Peyer's patch (tissue), 4 donors: ENCODE measurements around the gene GALNT17.

ENCODE experiments used
- POLR2A ChIP-seq, 2 donors: fragments of 450-650 bp; IDR thresholded peaks; one replicate each; pipeline ENCODE4 v1.5.1; 2017; ENCODE audit warnings: antibody characterized with exemption in 2 of 2, mild to moderate bottlenecking in 2 of 2, moderate library complexity in 2 of 2
- TF ChIP-seq, protein P1 (sequence below), 6 experiments: fragments of 450-650 bp in 4 of 6; fragments of 200-600 bp in 2 of 6; sonication (generic) in 1 of 6; IDR thresholded peaks; one replicate each; pipeline ENCODE4 v1.5.1; 2017 to 2019; ENCODE audit warnings: antibody characterized with exemption in 6 of 6, mild to moderate bottlenecking in 3 of 6, moderate library complexity in 1 of 6

GRCh38 chr7:71131256-71132126, 453 bp upstream of the GALNT17 start:
- TF ChIP-seq, protein P1, sequence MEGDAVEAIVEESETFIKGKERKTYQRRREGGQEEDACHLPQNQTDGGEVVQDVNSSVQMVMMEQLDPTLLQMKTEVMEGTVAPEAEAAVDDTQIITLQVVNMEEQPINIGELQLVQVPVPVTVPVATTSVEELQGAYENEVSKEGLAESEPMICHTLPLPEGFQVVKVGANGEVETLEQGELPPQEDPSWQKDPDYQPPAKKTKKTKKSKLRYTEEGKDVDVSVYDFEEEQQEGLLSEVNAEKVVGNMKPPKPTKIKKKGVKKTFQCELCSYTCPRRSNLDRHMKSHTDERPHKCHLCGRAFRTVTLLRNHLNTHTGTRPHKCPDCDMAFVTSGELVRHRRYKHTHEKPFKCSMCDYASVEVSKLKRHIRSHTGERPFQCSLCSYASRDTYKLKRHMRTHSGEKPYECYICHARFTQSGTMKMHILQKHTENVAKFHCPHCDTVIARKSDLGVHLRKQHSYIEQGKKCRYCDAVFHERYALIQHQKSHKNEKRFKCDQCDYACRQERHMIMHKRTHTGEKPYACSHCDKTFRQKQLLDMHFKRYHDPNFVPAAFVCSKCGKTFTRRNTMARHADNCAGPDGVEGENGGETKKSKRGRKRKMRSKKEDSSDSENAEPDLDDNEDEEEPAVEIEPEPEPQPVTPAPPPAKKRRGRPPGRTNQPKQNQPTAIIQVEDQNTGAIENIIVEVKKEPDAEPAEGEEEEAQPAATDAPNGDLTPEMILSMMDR (IDR thresholded peaks at IDR 0.05) = no peak
- TF ChIP-seq POLR2A (IDR thresholded peaks at IDR 0.05) = no peak
